Breast epithelium (tissue), 3 donors: Measurements from ENCODE around the gene ABCF1.

Source experiments
- CTCF ChIP-seq, 3 donors: fragments of 450-650 bp; IDR thresholded peaks; one replicate each; pipeline ENCODE4 v1.5.1; 2016 to 2017; ENCODE audit warnings: antibody characterized with exemption in 3 of 3, mild to moderate bottlenecking in 3 of 3, moderate library complexity in 3 of 3
- POLR2A ChIP-seq: fragments of 450-650 bp; IDR thresholded peaks from one replicate; pipeline ENCODE4 v1.6.1; 2016; ENCODE audit warnings: antibody characterized with exemption, mild to moderate bottlenecking, moderate library complexity
- POLR2AphosphoS5 ChIP-seq, 3 donors: sonication (generic); formaldehyde crosslinking; IDR thresholded peaks; one replicate each; pipeline ENCODE4 v1.6.1; 2017; ENCODE audit warnings: antibody characterized with exemption in 3 of 3

GRCh38 chr6:30543821-30544220, 27.4 kb upstream of the ABCF1 start:
- TF ChIP-seq POLR2AphosphoS5 (IDR thresholded peaks at IDR 0.05) (no peak), CTCF (IDR thresholded peaks at IDR 0.05) (no peak), POLR2A (no peak)
